NB4 (cell line): ENCODE results near the gene ATP4B.

ENCODE experiments used
- POLR2A ChIP-seq: IDR thresholded peaks from 2 replicates; pipeline ENCODE4 v1.6.1; 2011; ENCODE audit warnings: mild to moderate bottlenecking; ENCODE audit not compliant: insufficient read length; ENCODE audit errors: extremely low read depth
- TF ChIP-seq, protein P1 (sequence below): IDR thresholded peaks from one replicate; pipeline ENCODE4 v1.5.1; 2012; ENCODE audit warnings: low read depth, low read length
- TF ChIP-seq, protein P2 (sequence below): IDR thresholded peaks from 2 replicates; pipeline ENCODE4 v1.6.1; 2011; ENCODE audit warnings: low read depth, low read length

DNA sequence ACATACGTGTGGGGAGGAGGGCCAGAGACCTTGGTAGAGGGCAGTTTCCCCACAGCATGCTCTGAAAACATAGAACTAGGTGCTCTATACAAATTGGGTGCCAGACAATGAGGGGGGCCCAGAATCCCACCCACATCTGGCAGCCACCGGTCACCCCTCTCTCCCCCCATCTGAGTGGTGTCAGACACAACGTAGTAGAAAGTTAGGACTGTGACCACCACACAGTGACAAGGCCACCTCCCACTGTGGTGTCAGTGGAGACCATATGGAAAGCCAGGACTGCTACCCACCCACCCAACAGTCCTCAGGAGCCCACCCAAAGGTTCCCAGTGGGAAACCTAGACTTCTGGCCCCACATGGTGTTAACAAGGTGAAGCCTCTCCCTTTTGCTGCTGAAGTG lies 2.1 kb upstream of the ATP4B start:
- TF ChIP-seq, protein P1, sequence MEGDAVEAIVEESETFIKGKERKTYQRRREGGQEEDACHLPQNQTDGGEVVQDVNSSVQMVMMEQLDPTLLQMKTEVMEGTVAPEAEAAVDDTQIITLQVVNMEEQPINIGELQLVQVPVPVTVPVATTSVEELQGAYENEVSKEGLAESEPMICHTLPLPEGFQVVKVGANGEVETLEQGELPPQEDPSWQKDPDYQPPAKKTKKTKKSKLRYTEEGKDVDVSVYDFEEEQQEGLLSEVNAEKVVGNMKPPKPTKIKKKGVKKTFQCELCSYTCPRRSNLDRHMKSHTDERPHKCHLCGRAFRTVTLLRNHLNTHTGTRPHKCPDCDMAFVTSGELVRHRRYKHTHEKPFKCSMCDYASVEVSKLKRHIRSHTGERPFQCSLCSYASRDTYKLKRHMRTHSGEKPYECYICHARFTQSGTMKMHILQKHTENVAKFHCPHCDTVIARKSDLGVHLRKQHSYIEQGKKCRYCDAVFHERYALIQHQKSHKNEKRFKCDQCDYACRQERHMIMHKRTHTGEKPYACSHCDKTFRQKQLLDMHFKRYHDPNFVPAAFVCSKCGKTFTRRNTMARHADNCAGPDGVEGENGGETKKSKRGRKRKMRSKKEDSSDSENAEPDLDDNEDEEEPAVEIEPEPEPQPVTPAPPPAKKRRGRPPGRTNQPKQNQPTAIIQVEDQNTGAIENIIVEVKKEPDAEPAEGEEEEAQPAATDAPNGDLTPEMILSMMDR: no peak
- TF ChIP-seq, protein P2, sequence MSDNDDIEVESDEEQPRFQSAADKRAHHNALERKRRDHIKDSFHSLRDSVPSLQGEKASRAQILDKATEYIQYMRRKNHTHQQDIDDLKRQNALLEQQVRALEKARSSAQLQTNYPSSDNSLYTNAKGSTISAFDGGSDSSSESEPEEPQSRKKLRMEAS: no peak
- no peak for TF ChIP-seq POLR2A
